ENCODE measurements around the gene MICAL3. TPM values are rescaled to one million over a fixed set of nuclear protein-coding genes. Genes with fewer than 3 reads are reported as not detected.
A peak's percentile ranks its signal among the peaks of the same experiment; 100 is the strongest.

MICAL3 gene
- total RNA-seq, 4 donors from 2014 or later = 6.0 to 9.8 (median 8.1) TPM

DNA sequence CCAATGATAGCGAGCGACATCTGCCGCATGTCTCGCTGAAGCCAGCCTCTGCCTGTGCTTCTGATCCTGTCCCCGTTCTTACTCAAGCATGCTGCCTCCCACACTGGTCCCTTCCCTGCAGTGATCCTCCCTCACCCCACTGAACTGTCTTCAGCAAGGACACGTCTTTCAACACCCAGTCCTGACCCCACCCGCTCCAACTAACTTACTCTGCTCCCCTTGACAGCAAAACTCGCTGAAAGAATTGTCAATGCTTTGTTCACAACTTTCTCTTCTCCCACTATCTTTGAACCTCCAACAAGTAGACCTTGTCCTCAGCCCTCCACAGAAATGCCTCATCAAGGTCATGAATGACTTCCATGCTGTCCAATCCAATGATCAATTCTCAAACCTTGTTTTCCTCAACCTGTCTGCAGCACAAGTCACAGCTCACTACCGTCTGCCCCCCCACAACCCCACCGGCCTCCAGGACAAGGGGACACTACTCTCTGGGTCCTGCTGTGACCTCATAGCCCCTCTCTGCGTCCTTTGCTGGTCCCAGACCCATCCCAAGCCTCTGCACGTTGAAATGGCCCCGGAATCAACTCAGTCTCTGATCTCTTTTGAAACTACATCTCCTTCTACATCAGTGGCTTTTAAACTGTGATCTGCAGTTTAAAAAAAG is 108.0 kb downstream of the MICAL3 start:
- Histone ChIP-seq H3K4me3 (no peak overlapping the region), H3K36me3 (no peaks in the 10 kb centered on the region), H3K4me1 (peaks cover 79 to 85% of the 10 kb centered on the region in 2 donors), H3K9me3 (no peaks in the 10 kb centered on the region), H3K27ac (peak overlapping the region; percentile 3 to 73 (median 36)), H3K27me3 (no peaks in the 10 kb centered on the region)
- DNase-seq = no peak
- in situ Hi-C loops (cut with MboI; ENCODE audit: low sequenced_read_pairs in 4 of 4) = loop anchor here in 1 of 4 donors (25.0 kb wide), 1 partner anchor 146 kb away; no protein-coding TSS in a partner anchor
- no peak for ATAC-seq
- intact Hi-C loops (cut with DNase I; ENCODE audit: low total_unique reads) = no loop called here
- TF ChIP-seq CTCF (IDR thresholded peaks at IDR 0.05 in 4 of 5, conservative IDR thresholded peaks at IDR 0.05 in 1 of 5) (no peak), POLR2A (IDR thresholded peaks at IDR 0.05) (no peak)

GRCh38 chr22:17915676-17916075 is 108.7 kb downstream of the MICAL3 start:
- intact Hi-C loops (cut with DNase I; ENCODE audit: low total_unique reads) = loop anchor here (2.0 kb wide), 1 partner anchor 33 kb away; no protein-coding TSS in a partner anchor
- Histone ChIP-seq H3K27ac (peak overlapping the region; percentile 89 to 97 (median 94)), H3K4me1 (peaks cover 80 to 87% of the 10 kb centered on the region in 2 donors), H3K9me3 (no peaks in the 10 kb centered on the region), H3K27me3 (no peaks in the 10 kb centered on the region), H3K36me3 (no peaks in the 10 kb centered on the region), H3K4me3 (no peak overlapping the region)
- no peak for DNase-seq
- TF ChIP-seq POLR2A (IDR thresholded peaks at IDR 0.05) = no peak
- TF ChIP-seq CTCF (IDR thresholded peaks at IDR 0.05 in 4 of 5, conservative IDR thresholded peaks at IDR 0.05 in 1 of 5) = no peak
- in situ Hi-C loops (cut with MboI; ENCODE audit: low sequenced_read_pairs in 4 of 4) = loop anchor here in 1 of 4 donors (25.0 kb wide), 1 partner anchor 147 kb away; no protein-coding TSS in a partner anchor
- ATAC-seq = no peak

- peak in 1 of 2 donors; percentile 60 for DNase-seq
- H3K36me3 ChIP-seq = no peaks in the 10 kb centered on the region
- H3K27me3 ChIP-seq = no peaks in the 10 kb centered on the region
- H3K4me3 ChIP-seq = no peak overlapping the region
- no peaks in the 10 kb centered on the region for H3K9me3 ChIP-seq
- intact Hi-C loops (cut with DNase I; ENCODE audit: low total_unique reads) (loop anchor here (2.0 kb wide), 1 partner anchor 34 kb away; no protein-coding TSS in a partner anchor), in situ Hi-C loops (cut with MboI; ENCODE audit: low sequenced_read_pairs in 4 of 4) (loop anchor here in 1 of 4 donors (25.0 kb wide), 1 partner anchor 147 kb away; no protein-coding TSS in a partner anchor)
- ATAC-seq = peak in 1 of 2 donors; percentile 8
- peak overlapping the region; percentile 89 to 97 (median 94) for H3K27ac ChIP-seq
- TF ChIP-seq POLR2A (IDR thresholded peaks at IDR 0.05) = no peak
- TF ChIP-seq CTCF (IDR thresholded peaks at IDR 0.05 in 4 of 5, conservative IDR thresholded peaks at IDR 0.05 in 1 of 5) = no peak
- peaks cover 81 to 87% of the 10 kb centered on the region in 2 donors for H3K4me1 ChIP-seq
Measured at GRCh38 chr22:17915188-17915587, 109.2 kb downstream of the MICAL3 start.

DNA sequence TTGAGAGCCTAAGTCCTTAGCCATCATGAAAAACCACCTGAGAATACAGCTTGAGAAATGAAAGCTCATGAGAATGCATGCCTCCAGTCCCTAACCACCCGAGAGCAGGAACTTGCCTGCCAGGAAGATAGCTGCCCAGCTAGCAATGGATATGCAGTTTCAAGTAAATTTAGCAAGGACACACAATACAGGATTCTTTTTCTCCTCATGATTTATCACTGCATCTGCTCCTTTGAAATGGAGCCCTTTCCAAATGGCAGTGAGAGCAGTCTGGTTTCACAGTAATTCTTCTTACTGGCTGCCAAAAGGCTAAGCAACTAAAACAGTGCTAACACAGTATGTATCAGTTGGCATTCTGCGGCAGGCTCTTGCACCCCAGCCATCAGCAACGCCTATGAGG is 109.9 kb downstream of the MICAL3 start:
- Histone ChIP-seq H3K4me3 (no peak overlapping the region), H3K4me1 (peaks cover 81 to 87% of the 10 kb centered on the region in 2 donors), H3K36me3 (no peaks in the 10 kb centered on the region), H3K9me3 (no peaks in the 10 kb centered on the region), H3K27ac (peak overlapping the region; percentile 89 to 97 (median 94)), H3K27me3 (no peaks in the 10 kb centered on the region)
- DNase-seq = peak; percentile 51 to 63
- in situ Hi-C loops (cut with MboI; ENCODE audit: low sequenced_read_pairs in 4 of 4) (loop anchor here in 2 of 4 donors (5.0 to 25.0 kb wide), 2 partner anchors 108 to 148 kb away; partner anchors contain the start of gene MICAL3 (in 1 of the 2)), intact Hi-C loops (cut with DNase I; ENCODE audit: low total_unique reads) (loop anchor here (2.0 kb wide), 1 partner anchor 34 kb away; no protein-coding TSS in a partner anchor)
- peak in 1 of 2 donors; percentile 41 for TF ChIP-seq POLR2A (IDR thresholded peaks at IDR 0.05)
- TF ChIP-seq CTCF (IDR thresholded peaks at IDR 0.05 in 4 of 5, conservative IDR thresholded peaks at IDR 0.05 in 1 of 5) = no peak
- peak; percentile 46 to 58 for ATAC-seq
